Measurements from ENCODE around the gene ABCC1. TPM values are rescaled to one million over a fixed set of nuclear protein-coding genes. Genes with fewer than 3 reads are reported as not detected.

The ABCC1 gene
- polyA plus RNA-seq, 1 of the 3 experiments (the other 2 are of a cell fraction), result 23.7 TPM

DNA sequence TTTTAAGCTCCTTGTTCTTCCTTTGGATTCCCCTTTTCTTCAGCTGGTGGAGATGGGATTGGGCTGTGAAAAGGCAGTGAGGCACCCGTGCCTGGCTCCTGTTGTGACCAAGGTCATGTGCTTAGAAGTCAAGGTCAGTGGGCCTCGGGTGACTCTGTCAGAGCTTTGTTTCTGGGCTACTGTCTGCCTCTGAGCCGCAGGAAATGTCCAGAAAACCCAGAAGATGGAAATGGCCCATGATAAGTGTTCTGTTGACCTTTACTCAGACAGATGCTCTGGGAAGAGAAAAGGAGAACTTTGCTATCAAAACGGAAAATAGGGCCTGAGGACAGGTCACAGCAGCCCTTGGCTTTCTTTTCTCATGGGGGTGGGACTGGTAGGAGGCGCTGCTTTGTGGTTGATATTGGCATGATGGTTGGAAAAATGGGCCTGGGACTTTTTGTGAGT, 2.9 kb downstream of the ABCC1 start (continued):
- no peak for TF ChIP-seq GABPA (IDR thresholded peaks at IDR 0.05; ENCODE audit: low read depth)

DNA sequence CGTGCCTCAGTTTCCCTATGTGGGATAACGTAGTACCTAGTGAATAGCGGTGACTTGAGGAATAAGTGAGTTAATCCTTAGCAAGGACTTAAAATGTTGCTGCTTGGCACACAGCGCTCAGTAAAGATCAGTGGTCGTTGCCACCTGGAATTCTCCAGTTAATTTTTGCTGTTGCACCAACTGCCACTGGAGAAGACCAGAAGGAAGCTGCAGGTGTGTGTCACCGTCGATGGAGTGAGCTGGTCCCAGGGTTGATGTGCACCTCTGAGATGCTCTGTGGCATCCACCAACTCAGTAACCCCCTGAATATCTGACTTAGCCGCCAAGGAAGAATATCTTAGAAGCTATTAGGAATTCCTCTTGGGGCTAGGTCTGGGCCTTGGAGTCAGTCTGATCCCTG, 4.1 kb downstream of the ABCC1 start:
- Histone ChIP-seq H3K27ac (ENCODE audit: low read depth in 2 of 2, low read length in 1 of 2) (no peak overlapping the region), H3F3A (replicated peaks; ENCODE audit: insufficient read depth) (peaks cover 9% of the 10 kb centered on the region), H2AFZ (ENCODE audit: low read depth) (no peak overlapping the region), H3K79me2 (ENCODE audit: insufficient read depth) (peaks cover 88% of the 10 kb centered on the region), H3K27me3 (ENCODE audit: insufficient read depth) (no peaks in the 10 kb centered on the region), H3K4me1 (ENCODE audit: control insufficient read depth in 1 of 2, insufficient read depth in 2 of 2, low read depth in 1 of 2, low read length in 1 of 2) (peaks cover 11 to 14% of the 10 kb centered on the region in 2 experiments; a peak in 3 of 4 replicates), H3K4me2 (no peak overlapping the region), H3K36me3 (replicated peaks in 1 of 2; ENCODE audit: control insufficient read depth in 1 of 2, insufficient read depth in 2 of 2, low read length in 1 of 2) (no peaks in the 10 kb centered on the region), H4K20me1 (ENCODE audit: insufficient read depth) (peaks cover 63% of the 10 kb centered on the region), H3K9me2 (no peaks in the 10 kb centered on the region), H3K9ac (no peak overlapping the region), H3K4me3 (ENCODE audit: low read depth in 2 of 2, low read length in 1 of 2) (no peak overlapping the region), H3K9me3 (no peaks in the 10 kb centered on the region)
- ChIA-PET POLR2A (no interaction called here), CTCF (interaction anchor here (1.2 to 1.8 kb wide), 2 partner anchors 13 to 69 kb away, joined by 3 to 5 read pairs; no protein-coding TSS in a partner anchor)
- WGBS (ENCODE audit: low lambda C conversion rate), result 94% methylated on average over 7 of the region's 8 CpGs
- TF ChIP-seq, protein P1, sequence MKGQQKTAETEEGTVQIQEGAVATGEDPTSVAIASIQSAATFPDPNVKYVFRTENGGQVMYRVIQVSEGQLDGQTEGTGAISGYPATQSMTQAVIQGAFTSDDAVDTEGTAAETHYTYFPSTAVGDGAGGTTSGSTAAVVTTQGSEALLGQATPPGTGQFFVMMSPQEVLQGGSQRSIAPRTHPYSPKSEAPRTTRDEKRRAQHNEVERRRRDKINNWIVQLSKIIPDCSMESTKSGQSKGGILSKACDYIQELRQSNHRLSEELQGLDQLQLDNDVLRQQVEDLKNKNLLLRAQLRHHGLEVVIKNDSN (IDR thresholded peaks at IDR 0.05; ENCODE audit: borderline replicate concordance, low read depth), result no peak
- no peak for TF ChIP-seq RAD21 (IDR thresholded peaks at IDR 0.05; ENCODE audit: low read length)
- TF ChIP-seq, protein P2, sequence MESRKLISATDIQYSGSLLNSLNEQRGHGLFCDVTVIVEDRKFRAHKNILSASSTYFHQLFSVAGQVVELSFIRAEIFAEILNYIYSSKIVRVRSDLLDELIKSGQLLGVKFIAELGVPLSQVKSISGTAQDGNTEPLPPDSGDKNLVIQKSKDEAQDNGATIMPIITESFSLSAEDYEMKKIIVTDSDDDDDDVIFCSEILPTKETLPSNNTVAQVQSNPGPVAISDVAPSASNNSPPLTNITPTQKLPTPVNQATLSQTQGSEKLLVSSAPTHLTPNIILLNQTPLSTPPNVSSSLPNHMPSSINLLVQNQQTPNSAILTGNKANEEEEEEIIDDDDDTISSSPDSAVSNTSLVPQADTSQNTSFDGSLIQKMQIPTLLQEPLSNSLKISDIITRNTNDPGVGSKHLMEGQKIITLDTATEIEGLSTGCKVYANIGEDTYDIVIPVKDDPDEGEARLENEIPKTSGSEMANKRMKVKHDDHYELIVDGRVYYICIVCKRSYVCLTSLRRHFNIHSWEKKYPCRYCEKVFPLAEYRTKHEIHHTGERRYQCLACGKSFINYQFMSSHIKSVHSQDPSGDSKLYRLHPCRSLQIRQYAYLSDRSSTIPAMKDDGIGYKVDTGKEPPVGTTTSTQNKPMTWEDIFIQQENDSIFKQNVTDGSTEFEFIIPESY (IDR thresholded peaks at IDR 0.05; ENCODE audit: borderline replicate concordance, low read depth), result no peak
- TF ChIP-seq FOXM1 (IDR thresholded peaks at IDR 0.05; ENCODE audit: low read depth), result no peak
- TF ChIP-seq TCF12 (IDR thresholded peaks at IDR 0.05), result no peak
- no peak for TF ChIP-seq CHD2 (IDR thresholded peaks at IDR 0.05; ENCODE audit: low read length, partially characterized antibody)
- no peak for TF ChIP-seq GATA2 (CRISPR knock-in tag; IDR thresholded peaks at IDR 0.05)
- no peak for TF ChIP-seq NRF1 (IDR thresholded peaks at IDR 0.05; ENCODE audit: low read depth, low read length)
- TF ChIP-seq RCOR1 (IDR thresholded peaks at IDR 0.05; ENCODE audit: low read length), result no peak
- no peak for TF ChIP-seq RFX5 (IDR thresholded peaks at IDR 0.05; ENCODE audit: low read length)
- TF ChIP-seq, protein P3, sequence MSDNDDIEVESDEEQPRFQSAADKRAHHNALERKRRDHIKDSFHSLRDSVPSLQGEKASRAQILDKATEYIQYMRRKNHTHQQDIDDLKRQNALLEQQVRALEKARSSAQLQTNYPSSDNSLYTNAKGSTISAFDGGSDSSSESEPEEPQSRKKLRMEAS (IDR thresholded peaks at IDR 0.05; ENCODE audit: low read depth), result no peak
- no peak for TF ChIP-seq SIN3A (IDR thresholded peaks at IDR 0.05; ENCODE audit: borderline replicate concordance, low read depth, low read length)
- TF ChIP-seq EZH2phosphoT487 (IDR thresholded peaks at IDR 0.05; ENCODE audit: borderline replicate concordance, low read depth), result no peak
- no peak for TF ChIP-seq YY1 (IDR thresholded peaks at IDR 0.05; ENCODE audit: low read depth)
- no peak for DNase-seq

All from SK-N-SH (cell line).